MM.1S (cell line): Measurements from ENCODE around the gene GPR155.

ENCODE experiments used
- DNase-seq: peaks from one replicate; pipeline ENCODE4 v3.0.0-alpha.2; 2015
- H2AFZ ChIP-seq: fragments of 300-600 bp; sonication (generic); 2 replicates; pipeline ENCODE4 v1.6.0; 2016; ENCODE audit warnings: antibody characterized with exemption, low read length
- H3F3A ChIP-seq: fragments of 300-600 bp; sonication (generic); 2 replicates; pipeline ENCODE4 v1.6.1; 2016; ENCODE audit warnings: mild to moderate bottlenecking, antibody characterized with exemption, low read length, moderate library complexity, mixed read lengths; ENCODE audit not compliant: insufficient read depth
- H3K27ac ChIP-seq: fragments of 300-600 bp; sonication (generic); 2 replicates; pipeline ENCODE4 v1.5.1; 2016; ENCODE audit warnings: mild to moderate bottlenecking, low read length
- H3K27me3 ChIP-seq: fragments of 300-600 bp; sonication (generic); replicated peaks from 2 replicates; pipeline ENCODE4 v1.6.0; 2016; ENCODE audit warnings: low read length; ENCODE audit not compliant: insufficient read depth
- H3K36me3 ChIP-seq: fragments of 300-600 bp; sonication (generic); replicated peaks from 2 replicates; pipeline ENCODE4 v1.6.1; 2016; ENCODE audit warnings: mild to moderate bottlenecking, low read length, mixed read lengths; ENCODE audit not compliant: insufficient read depth
- H3K4me1 ChIP-seq: fragments of 300-600 bp; sonication (generic); 2 replicates; pipeline ENCODE4 v1.6.1; 2016; ENCODE audit warnings: low read length, mixed read lengths
- H3K4me2 ChIP-seq: fragments of 300-600 bp; sonication (generic); 2 replicates; pipeline ENCODE4 v1.6.0; 2016; ENCODE audit warnings: low read depth, low read length
- H3K4me3 ChIP-seq: fragments of 300-600 bp; sonication (generic); 2 replicates; pipeline ENCODE4 v1.5.1; 2016; ENCODE audit warnings: low read length, mixed read lengths
- H3K79me2 ChIP-seq: fragments of 300-600 bp; sonication (generic); 2 replicates; pipeline ENCODE4 v1.6.1; 2016; ENCODE audit warnings: mixed run types, low read length, mixed read lengths
- H3K9ac ChIP-seq: fragments of 300-600 bp; sonication (generic); 2 replicates; pipeline ENCODE4 v1.6.1; 2016; ENCODE audit warnings: low read length, mixed read lengths
- H3K9me2 ChIP-seq: fragments of 300-600 bp; sonication (generic); replicated peaks from 2 replicates; pipeline ENCODE4 v1.6.1; 2016; ENCODE audit warnings: mild to moderate bottlenecking, low read length, mixed read lengths; ENCODE audit not compliant: insufficient read depth
- H3K9me3 ChIP-seq: fragments of 300-600 bp; sonication (generic); replicated peaks from 2 replicates; pipeline ENCODE4 v1.6.1; 2016; ENCODE audit warnings: mild to moderate bottlenecking, low read length, mixed read lengths; ENCODE audit not compliant: insufficient read depth
- H4K20me1 ChIP-seq: fragments of 300-600 bp; sonication (generic); 2 replicates; pipeline ENCODE4 v1.6.1; 2016; ENCODE audit warnings: mild to moderate bottlenecking, low read length, moderate library complexity, mixed read lengths; ENCODE audit not compliant: insufficient read depth
- CTCF ChIP-seq: fragments of 300-600 bp; sonication (generic); IDR thresholded peaks from 2 replicates; pipeline ENCODE4 v1.5.1; 2016; ENCODE audit warnings: antibody characterized with exemption, low read length, mixed read lengths
- EZH2 ChIP-seq: fragments of 300-600 bp; sonication (generic); optimal IDR thresholded peaks from 2 replicates; pipeline ENCODE3; 2017; ENCODE audit warnings: low read depth, mild to moderate bottlenecking, antibody characterized with exemption, low read length, mixed read lengths
- EZH2phosphoT487 ChIP-seq: fragments of 300-600 bp; sonication (generic); IDR thresholded peaks from 2 replicates; pipeline ENCODE4 v1.6.1; 2018; ENCODE audit warnings: antibody characterized with exemption, low read length

Gene GPR155

DNA sequence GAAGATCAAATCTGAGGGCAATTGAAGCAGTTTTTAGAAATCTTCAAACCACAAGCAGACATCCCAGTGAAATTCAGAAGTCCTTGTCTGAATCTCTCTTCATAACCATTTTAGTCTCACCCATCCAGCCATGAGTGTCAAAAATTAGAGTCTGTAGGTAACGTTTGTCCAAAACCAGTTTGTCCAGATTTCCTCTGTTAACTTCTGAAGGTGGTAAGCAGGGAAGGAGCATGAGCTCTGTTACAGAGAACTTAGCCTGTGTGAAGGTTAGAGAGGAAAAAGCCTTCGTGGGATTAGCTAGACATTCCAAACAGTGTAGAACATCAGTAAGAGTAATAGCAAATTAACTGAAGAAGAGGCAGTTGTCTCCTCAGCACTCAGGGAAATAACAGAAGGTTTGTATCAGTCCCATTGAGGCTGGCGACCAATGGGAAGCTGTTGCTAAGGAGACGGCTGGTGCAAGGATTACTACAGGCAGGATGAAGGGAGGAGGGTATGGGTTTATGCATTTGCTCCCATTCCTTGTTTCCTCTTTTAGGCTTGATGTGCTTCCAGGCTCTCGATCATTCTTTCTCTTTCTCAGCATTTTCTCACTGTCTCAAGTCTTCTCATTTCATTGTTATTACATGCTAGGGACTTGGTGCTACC is 8.7 kb upstream of the GPR155 start:
- peaks cover 25% of the 10 kb centered on the region for H3F3A ChIP-seq
- no peaks in the 10 kb centered on the region for H3K9me3 ChIP-seq
- no peaks in the 10 kb centered on the region for H3K9me2 ChIP-seq
- no peak overlapping the region for H2AFZ ChIP-seq
- DNase-seq: no peak
- H4K20me1 ChIP-seq: no peaks in the 10 kb centered on the region
- H3K4me3 ChIP-seq: no peak overlapping the region
- peaks cover 13% of the 10 kb centered on the region for H3K4me1 ChIP-seq
- H3K4me2 ChIP-seq: no peak overlapping the region
- TF ChIP-seq EZH2 (no peak), CTCF (no peak), EZH2phosphoT487 (no peak)
- no peak overlapping the region for H3K27ac ChIP-seq
- H3K27me3 ChIP-seq: no peaks in the 10 kb centered on the region
- no peaks in the 10 kb centered on the region for H3K36me3 ChIP-seq
- no peak overlapping the region for H3K9ac ChIP-seq
- no peaks in the 10 kb centered on the region for H3K79me2 ChIP-seq

GRCh38 chr2:174493549-174494331 is 6.9 kb upstream of the GPR155 start:
- H2AFZ ChIP-seq: 0 out of 2 replicates have a peak overlapping the region, but pooled peaks have one; percentile 15
- DNase-seq: peak; percentile 40

GRCh38 chr2:174492963-174493431 is 6.2 kb upstream of the GPR155 start:
- no peaks in the 10 kb centered on the region for H3K79me2 ChIP-seq
- TF ChIP-seq CTCF: no peak
- TF ChIP-seq EZH2: no peak
- TF ChIP-seq EZH2phosphoT487: no peak
- H3K9me2 ChIP-seq: no peaks in the 10 kb centered on the region
- peak overlapping the region; percentile 42 for H3K4me3 ChIP-seq
- H3K4me1 ChIP-seq: peaks cover 19% of the 10 kb centered on the region
- no peaks in the 10 kb centered on the region for H3K27me3 ChIP-seq
- H2AFZ ChIP-seq: 0 out of 2 replicates have a peak overlapping the region, but pooled peaks have one; percentile 23
- peak; percentile 95 for DNase-seq
- no peaks in the 10 kb centered on the region for H4K20me1 ChIP-seq
- peak overlapping the region; percentile 81 for H3K27ac ChIP-seq
- peak overlapping the region; percentile 36; the same call in 1 of the 2 replicates for H3K9ac ChIP-seq
- no peaks in the 10 kb centered on the region for H3K9me3 ChIP-seq
- peaks cover 45% of the 10 kb centered on the region for H3F3A ChIP-seq
- H3K36me3 ChIP-seq: no peaks in the 10 kb centered on the region
- peak overlapping the region; percentile 71 for H3K4me2 ChIP-seq

More at GRCh38 chr2:174493549-174494331, 6.9 kb upstream of the GPR155 start:
- H3K9me3 ChIP-seq: no peaks in the 10 kb centered on the region
- H3K4me3 ChIP-seq: peak overlapping the region; percentile 42
- H3K79me2 ChIP-seq: no peaks in the 10 kb centered on the region
- no peaks in the 10 kb centered on the region for H3K27me3 ChIP-seq
- H4K20me1 ChIP-seq: no peaks in the 10 kb centered on the region
- H3K9me2 ChIP-seq: no peaks in the 10 kb centered on the region
- H3K4me1 ChIP-seq: peaks cover 19% of the 10 kb centered on the region
- TF ChIP-seq EZH2phosphoT487: no peak
- no peak for TF ChIP-seq CTCF
- TF ChIP-seq EZH2: no peak
- H3K9ac ChIP-seq: peak overlapping the region; percentile 36; the same call in 1 of the 2 replicates
- H3F3A ChIP-seq: peaks cover 38% of the 10 kb centered on the region
- peak overlapping the region; percentile 71 for H3K4me2 ChIP-seq
- H3K36me3 ChIP-seq: no peaks in the 10 kb centered on the region
- H3K27ac ChIP-seq: peak overlapping the region; percentile 81
